ENCODE results near the gene OR2F1. TPM values are rescaled to one million over a fixed set of nuclear protein-coding genes. Genes with fewer than 3 reads are reported as not detected.

Gene OR2F1
- total RNA-seq = not detected

DNA sequence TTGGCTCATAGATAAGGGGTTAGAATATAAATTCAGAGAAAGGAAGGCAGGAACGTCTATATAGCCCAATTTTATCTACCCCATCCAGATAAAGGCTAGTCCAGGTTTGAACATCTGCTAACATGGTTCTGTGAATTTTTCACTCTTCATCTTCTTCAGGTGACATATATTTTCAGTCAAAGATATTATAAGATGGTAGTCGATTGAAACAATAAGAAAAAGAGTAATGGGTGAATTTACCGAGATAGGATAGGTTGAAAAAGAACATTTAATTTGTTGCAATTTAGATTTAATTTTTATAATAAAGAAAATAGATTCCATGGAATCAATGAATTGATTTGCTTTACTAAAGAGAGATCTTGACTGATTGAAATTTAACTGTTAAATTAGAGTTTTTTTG lies at the start of gene OR2F1:
TSS of gene OR2F1 (plus strand) at position 301 of the 400 bp plus-strand sequence. CDS start 5,127 bp downstream, outside the sequence.
- 66 to 70% methylated on average over 3 of the region's 3 CpGs for WGBS, 2 donors
- TF ChIP-seq POLR2A (IDR thresholded peaks at IDR 0.05) = no peak
- TF ChIP-seq, protein P1, sequence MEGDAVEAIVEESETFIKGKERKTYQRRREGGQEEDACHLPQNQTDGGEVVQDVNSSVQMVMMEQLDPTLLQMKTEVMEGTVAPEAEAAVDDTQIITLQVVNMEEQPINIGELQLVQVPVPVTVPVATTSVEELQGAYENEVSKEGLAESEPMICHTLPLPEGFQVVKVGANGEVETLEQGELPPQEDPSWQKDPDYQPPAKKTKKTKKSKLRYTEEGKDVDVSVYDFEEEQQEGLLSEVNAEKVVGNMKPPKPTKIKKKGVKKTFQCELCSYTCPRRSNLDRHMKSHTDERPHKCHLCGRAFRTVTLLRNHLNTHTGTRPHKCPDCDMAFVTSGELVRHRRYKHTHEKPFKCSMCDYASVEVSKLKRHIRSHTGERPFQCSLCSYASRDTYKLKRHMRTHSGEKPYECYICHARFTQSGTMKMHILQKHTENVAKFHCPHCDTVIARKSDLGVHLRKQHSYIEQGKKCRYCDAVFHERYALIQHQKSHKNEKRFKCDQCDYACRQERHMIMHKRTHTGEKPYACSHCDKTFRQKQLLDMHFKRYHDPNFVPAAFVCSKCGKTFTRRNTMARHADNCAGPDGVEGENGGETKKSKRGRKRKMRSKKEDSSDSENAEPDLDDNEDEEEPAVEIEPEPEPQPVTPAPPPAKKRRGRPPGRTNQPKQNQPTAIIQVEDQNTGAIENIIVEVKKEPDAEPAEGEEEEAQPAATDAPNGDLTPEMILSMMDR (IDR thresholded peaks at IDR 0.05) = no peak
- H3K36me3 ChIP-seq (replicated peaks in 1 of 2; ENCODE audit: insufficient read depth in 1 of 2, low read depth in 2 of 2) = no peaks in the 10 kb centered on the region
- H3K4me1 ChIP-seq = no peaks in the 10 kb centered on the region
- no peak within 1 kb of the TSS for H3K4me3 ChIP-seq
- H3K27ac ChIP-seq = no peak within 1 kb of the TSS
- no peak for ATAC-seq
- intact Hi-C loops (cut with DNase I) = no loop called here
- no peaks in the 10 kb centered on the region for H3K27me3 ChIP-seq
- no peak for DNase-seq
- H3K9me3 ChIP-seq = no peaks in the 10 kb centered on the region

DNA sequence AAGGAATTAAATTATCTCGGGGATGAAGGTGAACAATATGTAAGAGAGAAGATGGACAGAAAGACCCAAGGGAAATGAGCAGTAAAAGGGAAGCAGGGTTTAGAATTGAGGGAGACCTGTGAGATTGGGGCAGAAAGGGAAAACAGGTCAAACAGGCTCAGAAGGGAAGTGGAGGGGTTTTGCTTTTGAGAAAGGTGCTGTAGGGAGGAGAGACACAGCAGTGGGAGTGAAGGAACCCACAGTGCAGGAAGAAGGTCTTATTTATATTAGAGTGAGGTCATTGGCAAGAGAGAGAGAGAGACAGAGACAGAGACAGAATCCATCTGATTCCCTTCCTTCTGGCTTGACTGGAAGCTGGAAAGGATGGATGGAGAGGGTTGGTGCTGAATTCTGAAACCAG lies 49.1 kb upstream of the OR2F1 start:
- no peaks in the 10 kb centered on the region for H3K9me3 ChIP-seq
- intact Hi-C loops (cut with DNase I) = no loop called here
- peaks cover 22% of the 10 kb centered on the region for H3K4me1 ChIP-seq
- no peak for DNase-seq
- no peak overlapping the region for H3K4me3 ChIP-seq
- no peak for ATAC-seq
- peak overlapping the region in 1 of 4 donors; percentile 62 for H3K27ac ChIP-seq
- no peak for TF ChIP-seq POLR2A (IDR thresholded peaks at IDR 0.05)
- TF ChIP-seq, protein P1 (IDR thresholded peaks at IDR 0.05) = no peak
- 89 to 91% methylated on average over 1 of the region's 1 CpG for WGBS, 2 donors
- H3K36me3 ChIP-seq (replicated peaks in 1 of 2; ENCODE audit: insufficient read depth in 1 of 2, low read depth in 2 of 2) = no peaks in the 10 kb centered on the region
- no peaks in the 10 kb centered on the region for H3K27me3 ChIP-seq

DNA sequence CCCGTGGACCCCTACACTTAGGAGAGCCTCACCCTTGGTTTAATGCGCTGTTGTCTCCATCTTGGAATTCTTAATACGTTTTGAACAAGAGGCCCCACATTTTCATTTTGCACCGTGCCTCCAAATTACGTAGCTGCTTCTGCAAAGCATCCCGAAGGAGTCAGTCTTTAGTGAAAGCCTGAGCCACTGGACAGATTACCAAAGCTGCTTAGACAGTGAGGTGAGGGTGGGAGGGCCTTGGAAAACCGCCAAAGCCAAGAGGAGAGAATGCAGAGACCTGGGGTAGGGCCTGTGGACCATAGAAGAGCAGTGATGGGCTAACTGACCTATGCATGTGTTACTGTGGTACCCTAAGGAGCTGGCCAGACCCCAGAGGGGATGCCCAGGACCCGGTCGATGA lies 48.5 kb upstream of the OR2F1 start:
- DNase-seq (no peak), ATAC-seq (no peak)
- no peak overlapping the region for H3K27ac ChIP-seq
- H3K36me3 ChIP-seq (replicated peaks in 1 of 2; ENCODE audit: insufficient read depth in 1 of 2, low read depth in 2 of 2) = no peaks in the 10 kb centered on the region
- H3K4me1 ChIP-seq = peaks cover 15% of the 10 kb centered on the region
- TF ChIP-seq POLR2A (IDR thresholded peaks at IDR 0.05) = no peak
- TF ChIP-seq, protein P1 (IDR thresholded peaks at IDR 0.05) = no peak
- WGBS, 2 donors = 86 to 90% methylated on average over 9 of the region's 9 CpGs
- intact Hi-C loops (cut with DNase I) = no loop called here
- no peaks in the 10 kb centered on the region for H3K9me3 ChIP-seq
- H3K27me3 ChIP-seq = no peaks in the 10 kb centered on the region
- H3K4me3 ChIP-seq = no peak overlapping the region

DNA sequence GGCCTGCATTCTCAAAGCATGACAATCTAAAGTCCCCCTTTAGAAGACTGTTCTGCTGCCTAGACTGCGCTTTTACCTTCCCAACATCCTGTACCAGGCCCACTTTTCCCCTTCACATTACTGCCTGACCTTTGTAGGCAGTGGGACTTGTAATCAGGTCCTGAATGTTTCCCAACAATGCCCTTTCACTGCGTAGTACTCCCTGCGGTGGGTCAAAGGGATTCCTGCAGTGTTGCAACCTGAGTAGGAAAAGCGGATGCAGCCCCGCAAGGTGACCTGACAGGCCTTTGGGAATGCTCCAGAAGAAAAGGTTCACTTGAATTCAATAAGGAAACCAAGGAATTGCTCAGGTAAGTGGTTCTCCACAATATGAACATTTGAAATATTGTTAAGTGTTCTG lies 47.7 kb upstream of the OR2F1 start:
- ATAC-seq = no peak
- Histone ChIP-seq H3K36me3 (replicated peaks in 1 of 2; ENCODE audit: insufficient read depth in 1 of 2, low read depth in 2 of 2) (no peaks in the 10 kb centered on the region), H3K9me3 (no peaks in the 10 kb centered on the region), H3K27me3 (no peaks in the 10 kb centered on the region), H3K27ac (no peak overlapping the region), H3K4me1 (peaks cover 15% of the 10 kb centered on the region), H3K4me3 (no peak overlapping the region)
- WGBS, 2 donors = 93 to 94% methylated on average over 5 of the region's 5 CpGs
- no peak for DNase-seq
- no peak for TF ChIP-seq POLR2A (IDR thresholded peaks at IDR 0.05)
- TF ChIP-seq, protein P1 (IDR thresholded peaks at IDR 0.05) = no peak
- intact Hi-C loops (cut with DNase I) = no loop called here

DNA sequence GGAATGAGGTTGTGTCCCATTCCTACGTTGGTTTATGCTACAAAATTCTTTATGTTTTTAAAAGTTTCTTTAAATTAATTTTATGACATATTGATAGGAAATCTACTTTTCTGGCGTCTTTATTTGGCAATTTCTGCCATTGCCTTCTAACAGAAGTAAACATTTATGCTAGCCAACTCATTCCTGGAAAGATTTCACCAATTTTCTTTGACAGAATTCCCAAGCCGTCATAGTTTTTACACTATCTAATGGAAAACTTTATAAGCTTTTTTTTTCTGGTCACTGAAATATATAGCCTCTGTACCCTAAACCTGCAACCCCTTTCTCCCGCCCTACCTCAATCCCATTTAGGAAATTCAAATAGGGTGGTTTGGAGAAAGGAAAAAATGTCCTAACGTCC lies 46.5 kb upstream of the OR2F1 start:
- no peak for TF ChIP-seq POLR2A (IDR thresholded peaks at IDR 0.05)
- TF ChIP-seq, protein P1 (IDR thresholded peaks at IDR 0.05) = no peak
- ATAC-seq = no peak
- no peak for DNase-seq
- H3K4me3 ChIP-seq = no peak overlapping the region
- 67 to 72% methylated on average over 5 of the region's 5 CpGs for WGBS, 2 donors
- H3K27ac ChIP-seq = no peak overlapping the region
- no peaks in the 10 kb centered on the region for H3K9me3 ChIP-seq
- no peaks in the 10 kb centered on the region for H3K36me3 ChIP-seq (replicated peaks in 1 of 2; ENCODE audit: insufficient read depth in 1 of 2, low read depth in 2 of 2)
- no peaks in the 10 kb centered on the region for H3K27me3 ChIP-seq
- intact Hi-C loops (cut with DNase I) = no loop called here
- H3K4me1 ChIP-seq = peaks cover 15% of the 10 kb centered on the region
